Measurements from ENCODE around the gene CCDC88C. TPM values are rescaled to one million over a fixed set of nuclear protein-coding genes. Genes with fewer than 3 reads are reported as not detected.

Gene CCDC88C
- polyA plus RNA-seq, 2 of the 4 experiments (the other 2 are of a cell fraction), result 2.9 to 3.7 TPM

GRCh38 chr14:91284146-91284790 lies 133.4 kb downstream of the CCDC88C start (continued):
- TF ChIP-seq BCL3 (IDR thresholded peaks at IDR 0.05) (no peak), RFX5 (IDR thresholded peaks at IDR 0.05) (no peak)

- WGBS (ENCODE audit: missing lambda C conversion rate), result 88% methylated on average over 3 of the region's 4 CpGs
- ChIA-PET POLR2A (no interaction called here), CTCF (interaction anchor here (4.2 to 9.8 kb wide), 2 partner anchors 108 to 380 kb away, joined by 31 to 169 read pairs; no protein-coding TSS in a partner anchor)
- FAIRE-seq (no peak), ATAC-seq (no peak), DNase-seq (ENCODE audit: low read depth in 1 of 2, low spot score in 1 of 2) (no peak)
- no peak overlapping the region for H3K4me3 ChIP-seq
- no peak overlapping the region for H3K27ac ChIP-seq
- H3K4me1 ChIP-seq, result no peaks in the 10 kb centered on the region
- no peak overlapping the region for H3K4me2 ChIP-seq
- H3K9me3 ChIP-seq, result no peaks in the 10 kb centered on the region
- TF ChIP-seq NPAS2 (CRISPR knock-in tag; IDR thresholded peaks at IDR 0.05; ENCODE audit: borderline replicate concordance) (no peak), HMGXB4 (CRISPR knock-in tag; IDR thresholded peaks at IDR 0.05; ENCODE audit: borderline replicate concordance) (no peak), ZC3H11A (IDR thresholded peaks at IDR 0.05) (no peak), EHMT2 (IDR thresholded peaks at IDR 0.05; ENCODE audit: low read depth) (no peak), PBX3 (IDR thresholded peaks at IDR 0.05) (no peak), BHLHE40 (IDR thresholded peaks at IDR 0.05; ENCODE audit: low read depth, low read length) (no peak), MAZ (IDR thresholded peaks at IDR 0.05; ENCODE audit: borderline replicate concordance, low read depth, low read length) (no peak), USF2 (IDR thresholded peaks at IDR 0.05) (no peak), MAFK (IDR thresholded peaks at IDR 0.05; ENCODE audit: partially characterized antibody) (no peak), TFCP2L1 (CRISPR knock-in tag; IDR thresholded peaks at IDR 0.05) (no peak), ZFP36 (IDR thresholded peaks at IDR 0.05; ENCODE audit: borderline replicate concordance, partially characterized antibody) (no peak), HOXB5 (CRISPR knock-in tag; IDR thresholded peaks at IDR 0.05) (no peak), HES2 (IDR thresholded peaks at IDR 0.05) (no peak), CTCF (IDR thresholded peaks at IDR 0.05) (no peak), ELK1 (IDR thresholded peaks at IDR 0.05; ENCODE audit: low read depth, low read length) (no peak), CHD2 (IDR thresholded peaks at IDR 0.05; ENCODE audit: low read length, partially characterized antibody) (no peak), KDM5A (IDR thresholded peaks at IDR 0.05) (no peak), CBX2 (IDR thresholded peaks at IDR 0.05; ENCODE audit: borderline replicate concordance, low read depth) (no peak), RNF2 (IDR thresholded peaks at IDR 0.05; ENCODE audit: borderline replicate concordance, low read depth) (no peak)
Observed at GRCh38 chr14:91283666-91284065, 134.0 kb downstream of the CCDC88C start.

Data from A549 (cell line).